Measurements from ENCODE around the gene GFER.

GFER gene

GRCh38 chr16:1975432-1976215 lies 8.4 kb upstream of the GFER start:
- no peak for DNase-seq

DNA sequence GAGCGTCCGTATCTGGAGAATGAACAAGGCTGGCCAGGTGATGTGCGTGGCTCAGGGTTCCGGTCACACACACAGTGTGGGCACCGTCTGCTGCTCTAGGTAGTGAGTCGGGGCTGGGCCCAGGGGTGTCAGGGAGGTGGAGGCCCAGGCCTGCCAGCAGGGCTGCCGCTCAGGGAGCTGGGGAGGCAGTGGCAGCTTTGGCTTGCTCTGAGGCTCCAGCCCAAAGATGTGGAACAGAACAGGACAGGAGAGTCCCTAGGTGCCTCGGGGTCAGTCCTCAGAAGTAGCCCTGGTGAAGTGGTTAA lies 7.8 kb upstream of the GFER start:
- DNase-seq, result no peak

DNA sequence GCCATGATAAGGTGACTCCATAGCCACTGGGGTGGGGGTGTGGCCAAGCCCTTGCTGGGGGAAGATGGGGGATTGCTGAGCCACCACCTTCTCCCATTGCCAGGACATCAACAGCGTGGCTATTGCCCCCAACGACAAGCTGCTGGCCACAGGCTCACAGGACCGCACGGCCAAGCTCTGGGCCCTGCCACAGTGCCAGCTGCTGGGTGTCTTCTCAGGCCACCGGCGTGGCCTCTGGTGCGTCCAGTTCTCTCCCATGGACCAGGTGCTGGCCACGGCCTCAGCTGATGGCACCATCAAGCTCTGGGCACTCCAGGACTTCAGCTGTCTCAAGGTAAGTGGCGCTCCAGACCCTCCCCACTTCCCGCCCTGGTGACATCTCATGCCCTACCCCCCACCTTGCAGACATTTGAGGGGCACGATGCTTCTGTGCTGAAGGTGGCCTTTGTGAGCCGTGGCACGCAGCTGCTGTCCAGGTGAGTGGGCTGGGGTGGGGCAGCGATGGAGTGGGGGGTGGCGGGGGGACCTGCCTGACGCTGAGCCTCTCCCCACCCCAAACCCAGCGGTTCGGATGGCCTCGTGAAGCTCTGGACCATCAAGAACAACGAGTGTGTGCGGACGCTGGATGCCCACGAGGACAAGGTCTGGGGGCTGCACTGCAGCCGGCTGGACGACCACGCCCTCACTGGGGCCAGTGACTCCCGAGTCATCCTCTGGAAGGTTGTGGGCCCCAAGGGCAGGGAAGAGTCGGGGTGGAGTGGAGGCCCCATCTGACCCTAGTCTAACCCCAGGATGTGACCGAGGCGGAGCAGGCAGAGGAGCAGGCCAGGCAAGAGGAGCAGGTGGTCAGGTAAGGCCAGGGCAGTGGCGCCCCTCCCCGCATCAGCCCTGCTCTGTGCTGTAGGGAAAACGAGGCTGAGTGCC lies 6.8 kb upstream of the GFER start:
- no peak for DNase-seq

- no peak for DNase-seq
Measured at GRCh38 chr16:1977875-1978268, 6.1 kb upstream of the GFER start.

DNA sequence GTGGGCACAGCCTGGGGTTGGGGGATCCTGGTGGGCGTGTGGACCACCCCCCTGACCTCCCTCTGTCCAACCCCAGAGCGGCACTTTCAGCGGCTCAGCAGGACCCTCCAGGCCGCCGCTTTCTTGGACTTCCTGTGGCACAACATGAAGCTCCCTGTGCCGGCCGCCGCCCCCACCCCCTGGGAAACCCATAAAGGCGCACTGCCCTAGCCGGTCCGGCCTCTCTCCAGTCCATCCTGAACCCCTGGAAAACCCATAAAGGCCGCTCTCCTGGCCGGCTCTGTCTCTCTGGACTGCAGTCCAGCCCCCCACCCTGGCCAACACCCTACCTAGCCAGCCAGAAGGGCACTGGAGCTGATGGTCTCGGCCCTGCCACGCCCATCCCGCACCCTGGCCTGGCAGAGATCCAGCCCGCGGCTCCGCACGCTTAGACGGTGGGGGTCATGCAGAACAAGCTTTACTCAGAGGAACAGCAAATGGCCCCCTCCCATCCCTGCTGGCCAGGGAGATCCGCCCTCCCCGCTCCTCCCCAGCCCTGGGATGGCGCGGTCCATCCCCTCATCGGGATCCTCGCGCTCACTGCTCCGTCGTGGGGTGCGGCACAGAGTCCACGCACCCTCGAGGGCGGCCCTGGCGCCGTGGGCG lies 5.4 kb upstream of the GFER start:
- DNase-seq, result no peak

GRCh38 chr16:1979271-1980029 lies 4.5 kb upstream of the GFER start:
- peak; percentile 40 for DNase-seq

- DNase-seq, result no peak
Measured at GRCh38 chr16:1980030-1980769, 3.8 kb upstream of the GFER start.

DNA sequence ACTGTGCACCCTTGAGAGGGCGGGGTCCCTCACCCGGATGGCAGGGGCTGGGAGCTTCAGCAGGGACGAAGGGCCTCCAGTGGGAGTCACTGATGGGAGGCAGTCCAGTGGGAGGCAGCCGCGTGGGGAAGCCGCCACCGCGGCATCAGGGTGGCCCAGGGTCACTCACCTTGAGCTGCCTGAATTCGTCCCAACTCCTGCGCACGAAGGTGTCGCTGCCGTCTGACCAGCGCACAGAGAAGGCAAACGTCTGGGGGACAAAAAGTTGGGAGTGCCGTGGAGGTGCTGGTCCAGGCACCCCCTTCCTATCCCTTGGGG lies 3.3 kb upstream of the GFER start:
- DNase-seq, result no peak

- no peak for DNase-seq
Measured at GRCh38 chr16:1981398-1981836, 2.6 kb upstream of the GFER start, which contains the start of gene NOXO1. Gene NOXO1, minus strand, starts transcription at chr16:1981469. Its CDS starts 290 bp downstream, at chr16:1981179.

DNA sequence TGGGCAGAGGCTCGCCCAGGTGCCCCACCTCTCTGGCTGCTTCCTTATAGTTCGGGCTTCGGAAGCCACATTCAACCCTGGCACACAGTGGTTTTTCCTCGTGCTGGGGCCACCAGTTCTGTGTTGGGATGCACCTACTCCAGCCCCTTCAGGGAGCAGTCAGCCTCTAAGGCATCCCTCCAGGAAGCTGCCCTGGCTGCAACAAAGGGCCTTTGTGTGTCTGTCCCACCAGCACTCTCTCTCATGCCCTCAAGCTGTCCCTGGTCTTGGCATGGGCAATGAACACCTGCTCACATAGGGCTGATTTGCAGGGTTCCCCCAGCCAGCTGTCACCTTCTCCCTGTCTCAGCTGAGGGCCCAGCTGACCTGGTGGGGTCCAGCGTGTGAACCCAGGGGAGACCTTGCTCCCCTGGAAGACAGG lies 2.0 kb upstream of the GFER start:
- DNase-seq, result no peak

GRCh38 chr16:1982991-1983543 lies 926 bp upstream of the GFER start:
- no peak for DNase-seq

- no peak for DNase-seq
Measured at GRCh38 chr16:1984347-1985225, 593 bp downstream of the GFER start.

DNA sequence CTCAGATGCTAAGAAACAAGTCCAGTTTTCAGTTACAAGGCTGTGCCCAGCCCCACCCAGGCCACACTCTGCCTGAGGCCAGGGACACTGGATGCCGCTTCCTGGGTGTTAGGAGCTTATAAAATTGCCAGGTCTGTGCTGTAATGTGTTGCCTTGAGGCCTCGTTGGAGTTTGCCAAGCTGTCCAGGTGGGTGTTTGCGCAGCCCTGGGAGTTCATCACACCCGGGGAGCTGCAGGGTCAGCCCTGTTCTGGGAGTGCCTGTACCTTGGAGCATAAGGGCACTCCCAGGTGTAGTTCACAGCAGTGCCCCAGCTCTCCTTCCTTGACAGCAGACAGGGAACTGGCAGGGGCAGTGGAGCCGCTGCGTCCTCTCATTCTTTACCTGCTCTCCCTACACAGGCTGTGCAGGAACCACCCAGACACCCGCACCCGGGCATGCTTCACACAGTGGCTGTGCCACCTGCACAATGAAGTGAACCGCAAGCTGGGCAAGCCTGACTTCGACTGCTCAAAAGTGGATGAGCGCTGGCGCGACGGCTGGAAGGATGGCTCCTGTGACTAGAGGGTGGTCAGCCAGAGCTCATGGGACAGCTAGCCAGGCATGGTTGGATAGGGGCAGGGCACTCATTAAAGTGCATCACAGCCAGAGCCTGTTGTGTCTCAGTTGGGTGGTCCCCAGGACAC lies 1.6 kb downstream of the GFER start:
- DNase-seq, result no peak

- DNase-seq, result no peak
Measured at GRCh38 chr16:1987198-1987597, 3.2 kb downstream of the GFER start.

GRCh38 chr16:1989209-1990100 lies 5.5 kb downstream of the GFER start, which contains the start of gene SYNGR3:
Gene SYNGR3, plus strand, starts transcription at chr16:1989970. Its CDS starts 133 bp downstream, at chr16:1990103.
- DNase-seq, result no peak

DNA sequence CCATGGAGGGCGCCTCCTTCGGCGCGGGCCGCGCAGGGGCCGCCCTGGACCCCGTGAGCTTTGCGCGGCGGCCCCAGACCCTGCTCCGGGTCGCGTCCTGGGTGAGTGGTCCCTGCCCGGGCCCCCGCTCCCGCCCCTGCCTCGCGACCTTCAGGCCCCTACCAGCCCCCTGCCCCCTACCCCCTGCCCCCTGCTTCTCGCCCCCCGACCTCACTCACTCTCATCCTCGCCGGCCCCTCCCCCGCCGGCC lies 6.0 kb downstream of the GFER start:
- no peak for DNase-seq

GRCh38 chr16:1990351-1991134 lies 6.5 kb downstream of the GFER start:
- DNase-seq, result no peak

DNA sequence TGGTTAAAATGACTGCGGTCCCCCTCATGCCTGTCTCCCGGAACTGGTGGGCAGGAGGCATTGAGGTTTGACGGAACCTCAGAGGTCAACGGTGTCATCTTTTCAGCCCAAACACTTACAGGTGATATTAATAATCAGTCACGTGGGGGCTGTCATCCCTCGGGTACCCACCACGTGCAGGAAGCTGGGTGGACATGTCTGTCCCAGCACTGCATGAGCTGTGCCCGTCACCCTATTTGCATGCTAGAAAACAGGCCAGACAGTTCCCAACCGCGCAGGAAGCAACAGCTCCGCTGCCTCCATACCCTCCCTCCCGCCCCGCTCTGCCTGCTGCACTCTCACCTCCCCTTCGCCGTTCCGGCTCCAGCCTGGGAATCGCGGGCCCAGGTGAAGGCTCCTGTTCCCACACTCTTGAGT lies 7.2 kb downstream of the GFER start:
- DNase-seq, result peak; percentile 47

GRCh38 chr16:1991588-1991947 lies 7.6 kb downstream of the GFER start:
- DNase-seq, result no peak
